B cell (primary cell): ENCODE measurements around the gene DIPK1B. TPM values are rescaled to one million over a fixed set of nuclear protein-coding genes. Genes with fewer than 3 reads are reported as not detected.

Source experiments
- ATAC-seq: fragments of 200-7000 bp; cut with Tn5 transposase; one replicate; pipeline ENCODE4 v1.10.0; 2021; ENCODE audit warnings: low read depth, mild to moderate bottlenecking, moderate number of reproducible peaks, moderate library complexity
- CTCF ChIA-PET: fragments of 350-600 bp; sonication (Branson Sonifier 250); formaldehyde crosslinking; loops from one replicate; lab custom pipeline; 2021; ENCODE audit warnings: antibody characterized with exemption, inconsistent platforms; lab: Charles Lee
- POLR2A ChIA-PET: fragments of 350-600 bp; sonication (Branson Sonifier 250); formaldehyde crosslinking; loops from one replicate; lab custom pipeline; 2021; ENCODE audit warnings: antibody characterized with exemption; lab: Charles Lee
- DNase-seq: peaks from one replicate; pipeline ENCODE4 v3.0.0; 2013
- H2AFZ ChIP-seq: 2 replicates; pipeline ENCODE4 v1.6.1; 2012; ENCODE audit warnings: mild to moderate bottlenecking, low read depth, low read length; ENCODE audit not compliant: insufficient read depth, poor library complexity, severe bottlenecking
- H3K27ac ChIP-seq, 2 donors: 1 replicate in 1 of 2; 2 replicates in 1 of 2; pipeline ENCODE4 v1.5.1; 2012 to 2013; ENCODE audit warnings: low read length in 2 of 2, mild to moderate bottlenecking in 2 of 2, moderate library complexity in 1 of 2
- H3K27me3 ChIP-seq, 4 experiments: fragments of 200-600 bp in 1 of 4; sonication (generic) in 1 of 4; replicated peaks in 1 of 4; 1 replicate in 2 of 4; 2 replicates in 2 of 4; pipeline versions ENCODE4 v1.6.1 to v1.7.0; 2013 to 2016; ENCODE audit warnings: low read length in 3 of 4, mild to moderate bottlenecking in 2 of 4, mixed read lengths in 1 of 4, moderate library complexity in 1 of 4; ENCODE audit not compliant: insufficient read depth in 4 of 4, control insufficient read depth in 3 of 4; ENCODE audit errors: control extremely low read depth in 1 of 4
- H3K36me3 ChIP-seq, 2 experiments: replicated peaks in 1 of 2; 1 replicate in 1 of 2; 2 replicates in 1 of 2; pipeline versions ENCODE4 v1.6.1 to v1.7.1; 2013; ENCODE audit warnings: low read length in 1 of 2; ENCODE audit not compliant: insufficient read depth in 2 of 2, control insufficient read depth in 1 of 2; ENCODE audit errors: control extremely low read depth in 1 of 2, extremely low read depth in 1 of 2
- H3K4me1 ChIP-seq, 2 donors: fragments of 200-600 bp in 1 of 2; sonication (generic) in 1 of 2; 1 replicate in 1 of 2; 2 replicates in 1 of 2; pipeline versions ENCODE4 v1.5.1 to v1.6.1; 2013 to 2017; ENCODE audit warnings: low read length in 2 of 2; ENCODE audit not compliant: control insufficient read depth in 2 of 2, insufficient read depth in 2 of 2
- H3K4me2 ChIP-seq: replicated peaks from 2 replicates; pipeline ENCODE3; 2012; ENCODE audit warnings: mild to moderate bottlenecking, low read depth, low read length; ENCODE audit not compliant: poor library complexity, severe bottlenecking
- H3K4me3 ChIP-seq, 5 experiments: fragments of 200-600 bp in 1 of 5; sonication (generic) in 1 of 5; 1 replicate in 3 of 5; 2 replicates in 2 of 5; pipeline versions ENCODE4 v1.5.1 to v1.7.0; 2011 to 2016; ENCODE audit warnings: low read length in 4 of 5, mild to moderate bottlenecking in 4 of 5, low read depth in 2 of 5, control low read depth in 1 of 5, moderate library complexity in 1 of 5; ENCODE audit not compliant: insufficient read depth in 1 of 5; ENCODE audit errors: control extremely low read depth in 1 of 5, extremely low read depth in 1 of 5
- H3K79me2 ChIP-seq: fragments of 200-600 bp; sonication (generic); one replicate; pipeline ENCODE4 v1.6.0; 2016; ENCODE audit warnings: low read length; ENCODE audit not compliant: control insufficient read depth, insufficient read depth
- H3K9ac ChIP-seq: fragments of 200-600 bp; sonication (generic); 2 replicates; pipeline ENCODE4 v1.6.1; 2017; ENCODE audit warnings: mild to moderate bottlenecking, low read length, moderate library complexity
- H3K9me3 ChIP-seq, 3 donors: one replicate each; pipeline versions ENCODE4 v1.6.1 to v1.7.1; 2013; ENCODE audit warnings: low read length in 2 of 3; ENCODE audit not compliant: control insufficient read depth in 2 of 3, insufficient read depth in 1 of 3; ENCODE audit errors: control extremely low read depth in 1 of 3
- H4K20me1 ChIP-seq: 2 replicates; pipeline ENCODE4 v1.6.0; 2012; ENCODE audit warnings: mild to moderate bottlenecking, low read length; ENCODE audit not compliant: insufficient read depth, control insufficient read depth, poor library complexity, severe bottlenecking
- H3K27ac Mint-ChIP-seq: one replicate; pipeline ENCODE4 v1.8.0; 2021; ENCODE audit warnings: mixed read lengths
- H3K27me3 Mint-ChIP-seq: one replicate; pipeline ENCODE4 v1.8.0; 2021; ENCODE audit warnings: mixed read lengths
- H3K4me1 Mint-ChIP-seq: one replicate; pipeline ENCODE4 v1.8.0; 2021; ENCODE audit warnings: mixed read lengths
- H3K4me3 Mint-ChIP-seq: one replicate; pipeline ENCODE4 v1.8.0; 2021; ENCODE audit warnings: mixed read lengths
- H3K9me3 Mint-ChIP-seq: one replicate; pipeline ENCODE4 v1.8.0; 2022; ENCODE audit warnings: mixed read lengths; ENCODE audit not compliant: insufficient read depth
- EZH2 ChIP-seq: IDR thresholded peaks from 2 replicates; pipeline ENCODE4 v1.6.1; 2012; ENCODE audit warnings: borderline replicate concordance, low read depth, mild to moderate bottlenecking, moderate library complexity, low read length; ENCODE audit not compliant: insufficient read depth, poor library complexity, severe bottlenecking
- WGBS: methylation state at CpG from one replicate; pipeline ENCODE4 v1.1.5; 2013; ENCODE audit warnings: missing lambda C conversion rate; ENCODE audit not compliant: insufficient coverage; 5-methylcytosine and 5-hydroxymethylcytosine counted together
- intact Hi-C: fragments of 100-400 bp; cut with micrococcal nuclease; formaldehyde crosslinking; loops from one replicate; pipeline ENCODE4 v1.10.0; 2022
- polyA plus RNA-seq: library from polyadenylated mRNA; depleted of rRNA; stranded (reverse); fragments of >200 nt; gene quantifications from 2 replicates; pipeline ENCODE4 v1.2.3, GENCODE V29; 2012
- total RNA-seq, 2 donors: library from RNA; stranded (reverse); fragments of 120-200 nt in 1 of 2; gene quantifications; 1 replicate in 1 of 2; 2 replicates in 1 of 2; pipeline versions ENCODE4 v1.2.3 to v1.2.4, GENCODE V29; 2013 to 2022
- TF ChIP-seq, protein P1 (sequence below): fragments of 200-600 bp; IDR thresholded peaks from one replicate; pipeline ENCODE4 v1.8.0; 2022; ENCODE audit warnings: antibody characterized with exemption, mild to moderate bottlenecking

The DIPK1B gene
- total and polyA plus RNA-seq, 2 donors (not counting 1 experiment from before 2014, with no cell fraction given), result 9.6 TPM

GRCh38 chr9:136681029-136681428 lies 31.3 kb upstream of the DIPK1B start:
- H3K4me1 Mint-ChIP-seq, result peaks cover under 1% of the 10 kb centered on the region
- Histone ChIP-seq H3K4me1 (peaks cover 5 to 7% of the 10 kb centered on the region in 2 donors), H2AFZ (no peak overlapping the region), H3K36me3 (peaks cover 0 to 6% of the 10 kb centered on the region in 2 experiments), H3K4me2 (no peak overlapping the region), H3K4me3 (no peak overlapping the region), H4K20me1 (peaks cover 74% of the 10 kb centered on the region), H3K9me3 (no peaks in the 10 kb centered on the region), H3K27me3 (no peaks in the 10 kb centered on the region), H3K27ac (no peak overlapping the region), H3K9ac (no peak overlapping the region), H3K79me2 (peaks cover 20% of the 10 kb centered on the region)
- H3K9me3 Mint-ChIP-seq, result no peaks in the 10 kb centered on the region
- no peaks in the 10 kb centered on the region for H3K27me3 Mint-ChIP-seq
- TF ChIP-seq, protein P1, sequence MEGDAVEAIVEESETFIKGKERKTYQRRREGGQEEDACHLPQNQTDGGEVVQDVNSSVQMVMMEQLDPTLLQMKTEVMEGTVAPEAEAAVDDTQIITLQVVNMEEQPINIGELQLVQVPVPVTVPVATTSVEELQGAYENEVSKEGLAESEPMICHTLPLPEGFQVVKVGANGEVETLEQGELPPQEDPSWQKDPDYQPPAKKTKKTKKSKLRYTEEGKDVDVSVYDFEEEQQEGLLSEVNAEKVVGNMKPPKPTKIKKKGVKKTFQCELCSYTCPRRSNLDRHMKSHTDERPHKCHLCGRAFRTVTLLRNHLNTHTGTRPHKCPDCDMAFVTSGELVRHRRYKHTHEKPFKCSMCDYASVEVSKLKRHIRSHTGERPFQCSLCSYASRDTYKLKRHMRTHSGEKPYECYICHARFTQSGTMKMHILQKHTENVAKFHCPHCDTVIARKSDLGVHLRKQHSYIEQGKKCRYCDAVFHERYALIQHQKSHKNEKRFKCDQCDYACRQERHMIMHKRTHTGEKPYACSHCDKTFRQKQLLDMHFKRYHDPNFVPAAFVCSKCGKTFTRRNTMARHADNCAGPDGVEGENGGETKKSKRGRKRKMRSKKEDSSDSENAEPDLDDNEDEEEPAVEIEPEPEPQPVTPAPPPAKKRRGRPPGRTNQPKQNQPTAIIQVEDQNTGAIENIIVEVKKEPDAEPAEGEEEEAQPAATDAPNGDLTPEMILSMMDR, result no peak
- intact Hi-C loops, result no loop called here
- ATAC-seq (no peak), DNase-seq (no peak)
- no peak overlapping the region for H3K27ac Mint-ChIP-seq
- ChIA-PET CTCF (interaction anchor here (2.5 kb wide), 1 partner anchor 9 kb away, joined by 17 read pairs; no protein-coding TSS in a partner anchor), POLR2A (interaction anchor here (0.6 kb wide), 1 partner anchor 11 kb away, joined by 7 read pairs; no protein-coding TSS in a partner anchor)
- 96% methylated on average over 12 of the region's 17 CpGs for WGBS
- no peak overlapping the region for H3K4me3 Mint-ChIP-seq

DNA sequence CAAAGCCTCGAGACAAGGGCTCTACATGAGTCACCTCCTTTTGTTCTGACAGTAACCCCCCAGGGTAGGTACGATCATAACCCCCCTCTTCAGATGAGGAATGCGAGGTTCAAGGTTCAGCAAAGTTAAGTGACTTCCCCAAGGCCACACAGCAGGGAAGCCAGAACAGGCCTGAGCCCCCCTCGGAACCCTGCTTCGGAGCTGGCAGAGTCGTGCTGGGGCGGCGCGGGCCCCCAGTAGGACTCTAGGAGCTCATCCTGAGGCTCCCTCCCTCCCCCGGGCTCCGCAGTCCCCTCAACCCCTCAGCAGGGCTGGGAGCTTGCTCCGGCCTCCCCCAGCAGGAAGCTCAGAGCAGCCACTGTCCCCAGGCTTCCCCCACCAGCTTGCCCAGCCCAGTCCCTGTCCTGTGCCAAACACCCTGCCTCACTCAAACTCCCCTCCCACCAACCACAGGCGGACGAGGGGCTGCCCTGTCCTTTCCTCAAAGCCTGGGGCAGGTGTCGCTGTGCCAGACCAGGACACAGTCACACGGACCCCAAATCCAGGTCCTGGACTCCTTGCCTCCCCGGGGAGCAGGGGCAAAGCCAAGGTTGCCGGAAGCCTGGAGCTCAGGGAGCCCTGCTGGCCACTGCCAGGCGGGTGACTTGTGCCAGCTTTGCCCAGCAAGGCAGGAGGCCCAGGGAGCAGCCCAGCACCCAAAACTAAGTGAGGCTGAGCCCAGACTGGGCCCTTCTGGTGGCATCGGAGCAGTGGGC lies 30.2 kb upstream of the DIPK1B start:
- Mint-ChIP-seq H3K4me1 (peaks cover 7% of the 10 kb centered on the region), H3K27me3 (no peaks in the 10 kb centered on the region), H3K9me3 (no peaks in the 10 kb centered on the region), H3K4me3 (no peak overlapping the region), H3K27ac (no peak overlapping the region)
- Histone ChIP-seq H3K27me3 (no peaks in the 10 kb centered on the region), H3K9ac (no peak overlapping the region), H3K4me2 (no peak overlapping the region), H3K36me3 (no peaks in the 10 kb centered on the region), H3K27ac (no peak overlapping the region), H3K4me3 (no peak overlapping the region), H3K79me2 (peaks cover 23% of the 10 kb centered on the region), H3K4me1 (peaks cover 9 to 14% of the 10 kb centered on the region in 2 donors), H4K20me1 (peaks cover 77% of the 10 kb centered on the region), H3K9me3 (no peaks in the 10 kb centered on the region), H2AFZ (no peak overlapping the region)
- POLR2A ChIA-PET, result no interaction called here
- intact Hi-C loops, result no loop called here
- no peak for DNase-seq
- TF ChIP-seq EZH2, result no peak
- TF ChIP-seq, protein P1, result no peak
- no peak for ATAC-seq
- 91% methylated on average over 20 of the region's 20 CpGs for WGBS
- CTCF ChIA-PET, result interaction anchor here (2.5 kb wide), 1 partner anchor 10 kb away, joined by 17 read pairs; no protein-coding TSS in a partner anchor
